CD14-positive monocyte (primary cell): Measurements from ENCODE around the gene CSTPP1. TPM values are rescaled to one million over a fixed set of nuclear protein-coding genes. Genes with fewer than 3 reads are reported as not detected.

Experiments
- DNase-seq, 3 donors: peaks; one replicate each; pipeline ENCODE4 v3.0.0-alpha.2; 2011 to 2022
- H2AFZ ChIP-seq: 2 replicates; pipeline ENCODE4 v1.6.0; 2012; ENCODE audit warnings: mild to moderate bottlenecking, low read depth, low read length, inconsistent platforms; ENCODE audit not compliant: insufficient read depth, poor library complexity, severe bottlenecking
- H3K27ac ChIP-seq, 2 donors: 1 replicate in 1 of 2; 2 replicates in 1 of 2; pipeline ENCODE4 v1.5.1; 2012 to 2013; ENCODE audit warnings: low read length in 2 of 2, control low read depth in 1 of 2, inconsistent platforms in 1 of 2, low read depth in 1 of 2, mild to moderate bottlenecking in 1 of 2
- H3K27me3 ChIP-seq, 2 donors: one replicate each; pipeline versions ENCODE4 v1.6.0 to v1.6.1; 2011 to 2013; ENCODE audit warnings: low read length in 2 of 2; ENCODE audit not compliant: control insufficient read depth in 2 of 2, insufficient read depth in 2 of 2
- H3K36me3 ChIP-seq, 2 donors: replicated peaks in 1 of 2; 1 replicate in 1 of 2; 2 replicates in 1 of 2; pipeline versions ENCODE4 v1.5.1 to v1.6.1; 2012 to 2013; ENCODE audit warnings: low read length in 2 of 2, control low read depth in 1 of 2, inconsistent platforms in 1 of 2, mild to moderate bottlenecking in 1 of 2; ENCODE audit not compliant: insufficient read depth in 2 of 2, control insufficient read depth in 1 of 2
- H3K4me1 ChIP-seq, 2 donors: 1 replicate in 1 of 2; 2 replicates in 1 of 2; pipeline versions ENCODE4 v1.5.1 to v1.6.1; 2012 to 2013; ENCODE audit warnings: low read length in 2 of 2, control low read depth in 1 of 2, inconsistent platforms in 1 of 2, mild to moderate bottlenecking in 1 of 2, moderate library complexity in 1 of 2; ENCODE audit not compliant: insufficient read depth in 2 of 2, control insufficient read depth in 1 of 2
- H3K4me2 ChIP-seq: replicated peaks from 2 replicates; pipeline ENCODE3; 2012; ENCODE audit warnings: low read length, moderate library complexity, mild to moderate bottlenecking; ENCODE audit not compliant: poor library complexity, severe bottlenecking; ENCODE audit errors: extremely low read depth
- H3K4me3 ChIP-seq, 3 experiments: fragments of 200-600 bp in 1 of 3; sonication (generic) in 1 of 3; replicated peaks in 1 of 3; 1 replicate in 2 of 3; 2 replicates in 1 of 3; pipeline ENCODE4 v1.5.1; 2011 to 2013; ENCODE audit warnings: low read length in 3 of 3, mild to moderate bottlenecking in 3 of 3, control low read depth in 2 of 3, low read depth in 2 of 3, inconsistent platforms in 1 of 3, moderate library complexity in 1 of 3
- H3K79me2 ChIP-seq: 2 replicates; pipeline ENCODE4 v1.6.0; 2012; ENCODE audit warnings: mild to moderate bottlenecking, control low read depth, inconsistent platforms, low read length, moderate library complexity; ENCODE audit not compliant: insufficient read depth
- H3K9ac ChIP-seq: 2 replicates; pipeline ENCODE4 v1.6.0; 2017; ENCODE audit warnings: low read length, mild to moderate bottlenecking; ENCODE audit not compliant: insufficient read depth, poor library complexity, severe bottlenecking
- H3K9me3 ChIP-seq, 2 donors: replicated peaks in 1 of 2; 1 replicate in 1 of 2; 2 replicates in 1 of 2; pipeline versions ENCODE4 v1.5.1 to v1.6.1; 2012 to 2013; ENCODE audit warnings: low read length in 2 of 2, control low read depth in 1 of 2; ENCODE audit not compliant: control insufficient read depth in 1 of 2, insufficient read depth in 1 of 2
- H4K20me1 ChIP-seq: 2 replicates; pipeline ENCODE4 v1.6.0; 2012; ENCODE audit warnings: mild to moderate bottlenecking, low read length, control low read depth, moderate library complexity; ENCODE audit not compliant: insufficient read depth
- H3K27ac Mint-ChIP-seq, 7 donors: one replicate each; pipeline ENCODE4 v1.8.0; 2020; ENCODE audit warnings: mild to moderate bottlenecking in 7 of 7, mixed read lengths in 7 of 7, moderate library complexity in 6 of 7, inconsistent platforms in 2 of 7
- H3K27me3 Mint-ChIP-seq, 3 donors: one replicate each; pipeline ENCODE4 v1.8.0; 2021 to 2022; ENCODE audit warnings: low read depth in 3 of 3, mild to moderate bottlenecking in 3 of 3, mixed read lengths in 3 of 3, moderate library complexity in 3 of 3, inconsistent platforms in 1 of 3
- H3K36me3 Mint-ChIP-seq, 2 donors: one replicate each; pipeline ENCODE4 v1.8.0; 2020; ENCODE audit warnings: mixed read lengths in 2 of 2, inconsistent platforms in 1 of 2, mild to moderate bottlenecking in 1 of 2
- H3K4me1 Mint-ChIP-seq: one replicate; pipeline ENCODE4 v1.8.0; 2020; ENCODE audit warnings: mild to moderate bottlenecking, mixed read lengths
- H3K4me3 Mint-ChIP-seq, 2 donors: one replicate each; pipeline ENCODE4 v1.8.0; 2020; ENCODE audit warnings: mild to moderate bottlenecking in 2 of 2, mixed read lengths in 2 of 2, moderate library complexity in 1 of 2
- H3K9me3 Mint-ChIP-seq, 7 donors: one replicate each; pipeline ENCODE4 v1.8.0; 2020 to 2022; ENCODE audit warnings: mixed read lengths in 7 of 7, mild to moderate bottlenecking in 6 of 7, moderate library complexity in 6 of 7, inconsistent platforms in 2 of 7
- WGBS: methylation state at CpG from one replicate; pipeline ENCODE4 v1.1.5; 2013; ENCODE audit warnings: missing lambda C conversion rate; ENCODE audit not compliant: insufficient coverage; 5-methylcytosine and 5-hydroxymethylcytosine counted together
- intact Hi-C, 2 donors: fragments of 100-400 bp; cut with micrococcal nuclease; formaldehyde crosslinking; loops; one replicate each; pipeline versions ENCODE4 v1.15.0 to v1.15.1; 2023
- polyA plus RNA-seq, 3 donors: library from polyadenylated mRNA; depleted of rRNA in 1 of 3; unstranded in 2 of 3; stranded (reverse) in 1 of 3; fragments of 300-500 nt in 2 of 3; fragments of >200 nt in 1 of 3; fragmentation: Illumina TruSeq in 2 of 3; gene quantifications; 1 replicate in 2 of 3; 2 replicates in 1 of 3; pipeline ENCODE4 v1.2.3, GENCODE V29; 2012 to 2021
- TF ChIP-seq, protein P1 (sequence below): fragments of 200-600 bp; IDR thresholded peaks from one replicate; pipeline ENCODE4 v1.8.0; 2022; ENCODE audit warnings: antibody characterized with exemption, mild to moderate bottlenecking

Gene CSTPP1
- polyA plus RNA-seq, 3 donors = 4.5 to 6.5 (median 5.9) TPM

- H3K9me3 Mint-ChIP-seq = peaks cover 0 to 2% (median 0%) of the 10 kb centered on the region in 7 donors
- peak overlapping the region; percentile 98 for H2AFZ ChIP-seq
Measured at GRCh38 chr11:47177229-47177845, 240.8 kb downstream of the CSTPP1 start.

DNA sequence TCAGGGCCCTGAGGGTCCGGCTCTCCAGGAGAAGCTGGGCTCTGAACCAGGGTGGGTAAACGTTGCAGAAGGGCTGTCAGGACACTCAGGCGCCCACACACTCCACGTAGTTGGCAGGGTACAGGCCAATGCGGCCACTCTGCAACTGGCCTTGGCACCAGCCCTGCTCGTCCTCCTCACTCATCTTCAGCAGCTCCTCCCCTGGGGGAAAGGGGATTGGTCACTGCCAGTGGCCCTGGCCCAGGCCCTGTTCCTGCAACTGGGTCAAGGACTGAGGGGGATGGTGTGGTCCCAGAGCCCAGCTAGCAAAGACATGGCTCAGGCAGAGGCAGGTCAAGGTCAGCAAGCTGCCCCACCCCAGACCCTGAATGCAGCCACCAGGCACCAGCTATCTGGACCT is 241.3 kb downstream of the CSTPP1 start:
- peaks cover 0 to 2% (median 1%) of the 10 kb centered on the region in 3 donors for H3K27me3 Mint-ChIP-seq
- peak overlapping the region; percentile 90 to 95 for H3K27ac ChIP-seq
- intact Hi-C loops = loop anchor here (2.0 to 10.0 kb wide), 5 partner anchors 39 to 561 kb away; partner anchors contain the start of genes ARHGAP1 (in 1 of the 2), ATG13 (in 1 of the 2), HARBI1 (in 1 of the 2) and PSMC3 (in 1 of the 2)
- H4K20me1 ChIP-seq = peaks cover 37% of the 10 kb centered on the region
- H3K4me3 Mint-ChIP-seq = peak overlapping the region; percentile 95 to 96
- peak overlapping the region; percentile 98 for H2AFZ ChIP-seq
- H3K9me3 Mint-ChIP-seq = peaks cover 0 to 2% (median 0%) of the 10 kb centered on the region in 7 donors
- peaks cover 22% of the 10 kb centered on the region for H3K4me1 Mint-ChIP-seq
- H3K36me3 Mint-ChIP-seq = peaks cover 12 to 25% of the 10 kb centered on the region in 2 donors
- TF ChIP-seq, protein P1, sequence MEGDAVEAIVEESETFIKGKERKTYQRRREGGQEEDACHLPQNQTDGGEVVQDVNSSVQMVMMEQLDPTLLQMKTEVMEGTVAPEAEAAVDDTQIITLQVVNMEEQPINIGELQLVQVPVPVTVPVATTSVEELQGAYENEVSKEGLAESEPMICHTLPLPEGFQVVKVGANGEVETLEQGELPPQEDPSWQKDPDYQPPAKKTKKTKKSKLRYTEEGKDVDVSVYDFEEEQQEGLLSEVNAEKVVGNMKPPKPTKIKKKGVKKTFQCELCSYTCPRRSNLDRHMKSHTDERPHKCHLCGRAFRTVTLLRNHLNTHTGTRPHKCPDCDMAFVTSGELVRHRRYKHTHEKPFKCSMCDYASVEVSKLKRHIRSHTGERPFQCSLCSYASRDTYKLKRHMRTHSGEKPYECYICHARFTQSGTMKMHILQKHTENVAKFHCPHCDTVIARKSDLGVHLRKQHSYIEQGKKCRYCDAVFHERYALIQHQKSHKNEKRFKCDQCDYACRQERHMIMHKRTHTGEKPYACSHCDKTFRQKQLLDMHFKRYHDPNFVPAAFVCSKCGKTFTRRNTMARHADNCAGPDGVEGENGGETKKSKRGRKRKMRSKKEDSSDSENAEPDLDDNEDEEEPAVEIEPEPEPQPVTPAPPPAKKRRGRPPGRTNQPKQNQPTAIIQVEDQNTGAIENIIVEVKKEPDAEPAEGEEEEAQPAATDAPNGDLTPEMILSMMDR = no peak
- 67% methylated on average over 1 of the region's 6 CpGs for WGBS
- peak overlapping the region; percentile 94 for H3K9ac ChIP-seq
- no peaks in the 10 kb centered on the region for H3K27me3 ChIP-seq
- DNase-seq = no peak
- H3K36me3 ChIP-seq = peaks cover 17 to 28% of the 10 kb centered on the region in 2 donors
- no peaks in the 10 kb centered on the region for H3K9me3 ChIP-seq
- H3K4me1 ChIP-seq = peaks cover 24 to 29% of the 10 kb centered on the region in 2 donors
- H3K4me2 ChIP-seq = peak overlapping the region; percentile 90
- peak overlapping the region in 2 of 3 experiments; percentile 88 to 94 for H3K4me3 ChIP-seq
- peaks cover 39% of the 10 kb centered on the region for H3K79me2 ChIP-seq
- peak overlapping the region; percentile 95 to 99 (median 98) for H3K27ac Mint-ChIP-seq

More at GRCh38 chr11:47177229-47177845, 240.8 kb downstream of the CSTPP1 start:
- Histone ChIP-seq H3K4me1 (peaks cover 24 to 29% of the 10 kb centered on the region in 2 donors), H3K9me3 (no peaks in the 10 kb centered on the region), H4K20me1 (peaks cover 42% of the 10 kb centered on the region), H3K4me3 (peak overlapping the region; percentile 64 to 94 (median 88)), H3K9ac (peak overlapping the region; percentile 94), H3K79me2 (peaks cover 44% of the 10 kb centered on the region), H3K4me2 (peak overlapping the region; percentile 90), H3K27ac (peak overlapping the region; percentile 90 to 95), H3K27me3 (no peaks in the 10 kb centered on the region), H3K36me3 (peaks cover 22 to 33% of the 10 kb centered on the region in 2 donors)
- H3K27me3 Mint-ChIP-seq = peaks cover 0 to 2% (median 1%) of the 10 kb centered on the region in 3 donors
- peaks cover 18 to 30% of the 10 kb centered on the region in 2 donors for H3K36me3 Mint-ChIP-seq
- WGBS = 2% methylated on average over 17 of the region's 21 CpGs
- intact Hi-C loops = loop anchor here (2.0 to 10.0 kb wide), 5 partner anchors 40 to 560 kb away; partner anchors contain the start of genes ARHGAP1 (in 1 of the 2), ATG13 (in 1 of the 2), HARBI1 (in 1 of the 2) and PSMC3 (in 1 of the 2)
- DNase-seq = peak; percentile 67 to 76 (median 69)
- peak overlapping the region; percentile 95 to 96 for H3K4me3 Mint-ChIP-seq
- peaks cover 22% of the 10 kb centered on the region for H3K4me1 Mint-ChIP-seq
- TF ChIP-seq, protein P1 = peak; percentile 81
- peak overlapping the region; percentile 95 to 99 (median 98) for H3K27ac Mint-ChIP-seq
